GM21825 (cell line): ENCODE results near the gene PARD3B.

Experiments used
- ATAC-seq: cut with Tn5 transposase; IDR thresholded peaks from one replicate; pipeline ENCODE4 v1.9.1; 2021; ENCODE audit warnings: mild to moderate bottlenecking, moderate library complexity; ENCODE audit not compliant: unreplicated experiment

Gene PARD3B

DNA sequence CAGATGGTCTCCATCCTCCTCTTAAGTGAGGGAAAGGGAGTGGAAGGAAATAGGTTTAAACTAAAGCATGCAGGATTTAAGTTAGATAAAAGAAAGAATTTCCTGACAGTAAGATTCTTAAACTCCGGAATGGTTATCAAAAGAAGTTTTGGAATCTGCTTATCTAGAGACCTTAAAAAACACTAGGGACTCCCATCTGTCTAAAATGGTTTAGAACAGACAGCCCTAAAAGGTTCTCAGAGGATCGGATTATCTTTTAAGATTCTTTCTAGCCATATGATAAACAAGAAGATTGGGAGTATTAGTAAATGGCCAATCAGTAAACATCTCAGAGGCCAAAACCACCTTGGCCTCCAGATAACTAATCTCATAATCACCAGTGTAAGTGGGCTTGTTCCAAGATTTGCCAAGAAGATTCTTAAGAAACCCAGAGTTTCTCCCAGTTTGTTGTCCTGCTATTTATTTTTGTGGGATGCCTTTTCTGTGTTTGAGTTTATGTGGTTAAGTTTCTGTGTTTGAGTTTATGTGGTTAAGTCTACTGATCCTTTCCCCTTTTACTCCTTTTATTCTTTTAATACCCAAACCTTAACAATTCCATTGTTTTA lies 822.2 kb downstream of the PARD3B start:
- no peak for ATAC-seq

DNA sequence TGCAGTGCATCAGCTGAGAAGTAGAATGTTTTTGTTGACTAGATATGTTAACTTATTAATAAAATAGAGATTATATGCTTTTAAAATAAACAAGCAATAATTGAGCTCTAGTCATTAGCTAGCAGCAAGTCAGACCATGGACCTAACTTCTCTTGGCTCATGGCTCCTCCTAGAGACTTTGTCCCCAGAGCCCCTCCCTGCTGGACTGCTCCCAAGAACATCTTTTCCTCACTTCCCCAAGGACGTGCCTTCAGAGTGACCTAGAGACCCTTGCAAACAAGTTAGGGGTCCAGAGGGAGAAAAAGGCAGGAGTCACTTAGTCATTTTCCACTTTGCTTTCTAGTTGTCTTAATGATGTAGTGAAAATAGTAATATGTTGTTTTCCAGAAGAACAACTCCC lies 824.5 kb downstream of the PARD3B start:
- ATAC-seq = no peak

DNA sequence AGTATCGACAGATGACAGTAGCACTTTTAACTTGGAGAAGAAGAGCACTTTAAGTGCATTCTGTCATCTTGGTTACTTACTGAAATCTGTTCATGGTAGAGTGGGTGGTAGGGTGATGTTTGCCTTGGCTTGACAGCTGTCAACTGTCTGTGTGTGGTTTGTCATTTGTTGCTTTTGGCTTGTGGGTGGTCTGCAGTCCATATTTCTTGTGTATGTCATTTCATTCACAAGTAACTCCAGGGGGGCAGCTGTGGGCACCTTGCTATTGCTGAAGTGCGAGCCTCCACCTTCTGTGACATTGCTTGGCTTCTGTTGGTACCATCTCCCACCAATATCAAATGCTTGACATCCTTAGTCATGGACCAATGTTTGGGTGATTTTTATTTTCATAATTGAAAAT lies 825.5 kb downstream of the PARD3B start:
- no peak for ATAC-seq

DNA sequence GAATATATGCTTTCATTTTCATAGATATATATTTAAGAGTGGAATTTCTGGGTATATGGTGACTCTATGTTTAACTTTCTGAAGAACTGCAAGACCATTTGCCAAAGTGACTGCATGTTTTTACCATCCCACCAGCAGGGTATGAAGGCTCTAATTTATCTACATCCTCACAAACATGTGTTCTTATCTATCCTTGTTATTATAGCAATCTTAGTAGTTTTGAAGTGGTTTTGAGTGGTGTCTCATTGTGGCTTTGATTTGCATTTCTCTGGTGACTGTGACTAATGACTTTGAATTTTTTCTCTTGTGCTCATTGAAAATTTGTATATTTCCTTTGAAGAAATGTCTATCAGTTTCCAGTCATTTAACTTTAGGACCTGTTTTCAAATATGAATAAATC lies 826.9 kb downstream of the PARD3B start:
- no peak for ATAC-seq

DNA sequence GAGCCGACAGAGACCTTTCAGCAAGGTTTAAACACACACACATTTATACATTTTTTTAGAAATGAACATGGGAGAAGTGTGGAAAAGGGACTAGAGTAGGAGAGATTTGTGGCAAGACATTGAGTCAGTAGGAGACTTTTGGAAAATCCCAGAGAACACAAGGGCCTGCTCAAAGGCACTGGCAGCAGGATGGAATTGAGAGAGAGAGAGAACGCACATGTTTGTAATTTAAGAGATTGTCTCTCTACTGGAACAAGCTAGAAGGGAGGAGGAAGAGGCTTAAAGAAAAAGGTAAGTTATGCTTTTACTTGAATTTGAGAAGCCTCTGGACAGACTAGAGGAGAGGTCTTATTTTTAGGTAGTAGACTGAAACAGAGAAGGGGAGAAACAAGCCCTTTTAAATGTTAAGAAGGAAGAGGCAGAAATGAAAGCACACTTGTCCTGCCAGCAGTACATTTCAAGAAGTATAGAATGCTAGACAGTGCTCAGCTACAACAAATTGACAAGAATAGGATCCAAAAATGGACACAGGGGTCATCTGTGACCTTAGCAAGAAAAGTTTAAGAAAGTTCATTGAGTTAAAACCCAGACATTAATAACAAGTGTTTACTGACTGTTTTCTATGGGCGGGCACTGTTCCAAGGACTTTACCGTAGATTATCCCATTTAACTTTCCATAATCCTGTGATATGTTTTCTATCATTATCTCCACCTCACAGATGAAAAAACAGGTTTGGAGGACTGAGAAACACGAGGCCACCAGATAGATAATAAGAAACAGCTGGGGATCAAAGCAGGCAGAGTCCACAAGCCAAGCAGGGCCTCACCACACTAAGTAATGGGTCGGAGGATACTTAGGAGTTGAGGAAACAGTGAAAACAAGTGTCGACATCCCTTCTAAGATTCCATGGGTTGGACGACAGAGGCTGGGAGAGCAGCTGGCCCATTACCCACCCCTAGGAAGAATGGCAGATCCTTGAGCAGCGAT lies 830.5 kb downstream of the PARD3B start:
- ATAC-seq = no peak

DNA sequence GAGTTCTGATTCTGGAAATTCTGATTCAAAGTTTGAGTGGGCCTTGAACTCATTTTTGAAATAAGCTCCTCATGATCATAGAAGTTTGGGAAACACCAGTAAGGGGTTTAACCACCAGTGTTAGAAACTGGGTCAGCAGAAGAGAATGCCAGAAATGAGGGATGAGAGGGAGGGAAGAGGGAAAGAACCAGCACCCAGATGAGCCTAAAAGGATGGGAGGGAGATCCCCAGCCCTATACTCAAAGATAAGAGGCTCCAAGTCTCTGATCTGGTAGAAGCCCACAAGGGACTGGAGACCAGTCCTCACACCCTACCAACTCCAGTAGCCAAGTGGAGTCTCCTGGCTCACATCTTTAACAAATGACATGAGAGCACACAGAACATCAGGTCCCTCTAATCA lies 832.0 kb downstream of the PARD3B start:
- no peak for ATAC-seq

DNA sequence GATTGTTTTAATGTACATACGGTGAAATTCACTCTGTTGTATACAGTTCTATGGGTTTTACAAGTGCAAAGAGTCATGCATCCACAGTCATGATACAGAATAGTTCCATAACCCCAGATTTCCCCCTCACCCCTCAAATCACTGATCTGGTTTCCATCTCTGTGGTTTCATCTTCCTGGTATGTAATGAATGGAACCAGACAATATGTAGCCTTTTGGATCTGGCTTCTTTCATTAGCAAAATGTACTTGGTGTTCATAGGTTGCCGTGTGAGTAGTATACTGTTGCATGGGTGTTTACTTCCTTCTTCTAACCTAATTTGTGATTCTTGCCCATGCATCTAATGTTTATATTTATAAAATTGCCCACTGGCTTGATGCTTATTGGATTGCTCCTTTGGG lies 838.3 kb downstream of the PARD3B start:
- ATAC-seq = no peak

DNA sequence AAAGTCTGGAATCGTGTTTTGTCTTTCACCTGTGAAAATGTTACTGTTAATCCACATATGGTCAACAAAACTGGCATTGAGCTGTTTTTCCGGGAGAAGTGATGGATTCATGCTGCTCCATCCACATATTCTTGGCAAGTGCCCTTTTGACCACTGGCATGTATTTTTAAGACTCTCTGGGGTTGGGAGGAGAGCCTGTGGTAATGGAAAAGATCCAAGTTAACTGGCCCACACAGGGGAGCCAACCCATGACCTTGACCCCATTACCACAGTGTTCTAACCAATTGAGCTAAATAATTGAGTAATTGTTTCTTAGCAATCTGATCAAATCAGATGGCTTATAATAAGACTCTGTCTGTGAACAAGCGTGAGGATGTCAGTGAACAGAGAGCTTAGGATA lies 840.8 kb downstream of the PARD3B start:
- no peak for ATAC-seq

DNA sequence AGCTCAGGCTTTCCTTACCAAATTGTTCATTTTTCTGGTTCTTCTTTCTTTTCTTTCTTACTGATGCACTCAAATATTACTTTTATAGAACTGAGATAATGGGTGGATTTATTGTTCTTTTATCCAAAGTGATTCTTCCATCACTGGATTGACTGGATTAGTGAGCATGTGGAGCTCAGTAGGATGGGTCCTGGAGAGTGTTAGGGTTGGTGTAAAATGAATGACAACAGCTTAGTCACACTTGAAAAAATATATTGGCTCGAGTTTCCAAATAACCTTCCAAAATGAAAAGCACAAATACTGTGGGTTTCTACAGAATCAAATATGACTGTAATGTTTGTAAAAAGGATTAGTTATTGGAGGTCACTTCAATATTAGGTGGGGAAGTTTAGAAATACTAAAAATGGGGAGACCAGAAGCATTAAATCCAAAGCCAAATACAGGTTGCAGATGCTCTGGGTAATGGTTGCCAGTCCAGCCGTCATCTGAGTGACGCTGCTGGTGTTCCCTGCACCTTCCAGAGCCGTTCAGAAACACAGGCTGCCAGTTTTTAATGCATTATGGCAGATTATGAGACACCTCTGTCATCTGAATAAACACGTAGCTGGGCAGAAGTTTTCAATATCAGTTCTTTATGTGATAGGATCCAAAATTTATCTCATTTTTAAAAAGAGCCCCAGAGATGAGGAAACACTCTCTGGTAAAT lies 842.2 kb downstream of the PARD3B start:
- no peak for ATAC-seq

DNA sequence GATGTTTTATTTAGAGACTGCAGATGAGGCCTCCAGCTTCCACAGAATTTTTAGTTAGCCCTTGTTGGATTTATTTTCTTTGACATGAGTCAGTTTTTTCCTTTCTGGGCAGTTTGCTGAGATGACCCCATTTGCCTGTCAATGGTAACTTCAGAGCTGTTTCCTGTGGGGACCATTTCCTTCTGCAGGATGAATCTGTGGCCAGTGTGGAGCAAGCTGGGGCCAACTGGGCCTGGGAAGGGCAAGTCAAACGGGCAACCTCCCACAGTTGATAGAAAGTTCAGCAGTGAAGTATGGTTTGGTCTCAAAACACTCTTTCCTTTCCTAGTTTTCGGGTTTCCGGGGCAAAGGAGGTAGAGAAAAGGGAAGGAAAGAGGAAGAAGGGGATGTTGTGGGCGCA lies 845.6 kb downstream of the PARD3B start:
- no peak for ATAC-seq

DNA sequence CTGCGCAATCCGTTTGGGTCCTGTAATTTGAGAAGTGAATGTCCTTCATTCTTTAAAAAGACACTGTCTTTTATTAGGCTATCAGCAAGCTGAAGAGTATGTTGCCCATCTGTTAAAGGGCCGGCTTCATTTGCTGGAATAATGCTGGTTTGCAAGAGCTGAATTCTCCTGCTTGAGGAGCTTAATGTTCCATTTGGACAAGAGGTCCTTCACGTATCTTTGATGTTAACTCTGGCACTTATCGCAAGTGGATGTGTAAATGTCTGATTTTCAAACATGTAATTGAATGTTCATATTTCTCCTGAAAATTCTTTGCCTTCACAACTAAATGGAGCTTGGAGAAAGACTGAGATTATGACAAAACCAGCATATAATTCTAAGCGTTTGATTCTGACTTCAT lies 856.2 kb downstream of the PARD3B start:
- ATAC-seq = no peak

DNA sequence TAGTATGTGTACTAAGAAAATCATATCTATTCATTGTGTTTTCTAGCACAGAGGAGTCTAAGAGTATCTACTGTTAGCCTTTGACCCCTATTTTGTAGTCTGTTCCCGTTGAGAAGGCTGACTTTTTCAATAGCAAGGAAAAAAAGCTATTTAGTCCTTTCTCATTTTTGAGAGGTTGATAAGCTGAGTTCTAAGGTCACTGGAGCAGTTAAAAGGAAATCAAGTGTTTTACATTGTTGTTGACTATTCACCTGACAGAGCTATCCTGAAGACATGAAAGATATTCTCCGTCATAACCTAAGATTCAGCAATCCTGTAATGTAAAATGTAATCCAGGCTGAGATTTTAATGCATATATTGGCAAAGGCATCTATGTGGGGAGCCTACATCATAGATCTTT lies 856.7 kb downstream of the PARD3B start:
- ATAC-seq = no peak

DNA sequence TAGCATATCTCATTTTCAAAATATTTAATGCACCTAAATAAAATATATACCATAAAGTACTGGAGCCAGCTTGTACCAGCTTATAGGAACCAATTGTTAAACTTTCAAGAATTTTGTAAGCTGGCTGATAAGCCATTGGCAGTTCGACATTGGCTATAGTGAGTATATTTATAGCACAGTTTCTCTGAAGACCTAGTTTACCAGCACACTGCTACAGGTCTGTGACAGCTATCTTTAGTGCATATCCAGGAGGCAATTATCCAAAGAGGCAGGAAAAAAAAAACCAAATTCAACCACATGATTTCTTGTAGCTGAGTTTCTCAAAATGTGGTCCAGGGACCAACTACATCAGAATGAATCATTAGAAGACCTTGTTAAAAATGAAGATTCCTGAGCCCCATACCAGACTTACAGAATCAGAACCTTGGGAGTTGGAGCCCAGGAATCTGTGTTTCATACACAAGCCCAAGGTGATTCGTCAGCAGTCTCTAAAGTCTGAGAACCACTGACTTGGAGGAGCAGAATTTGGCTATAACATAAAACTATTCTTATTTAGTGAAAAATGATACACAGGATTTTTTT lies 858.1 kb downstream of the PARD3B start:
- no peak for ATAC-seq

DNA sequence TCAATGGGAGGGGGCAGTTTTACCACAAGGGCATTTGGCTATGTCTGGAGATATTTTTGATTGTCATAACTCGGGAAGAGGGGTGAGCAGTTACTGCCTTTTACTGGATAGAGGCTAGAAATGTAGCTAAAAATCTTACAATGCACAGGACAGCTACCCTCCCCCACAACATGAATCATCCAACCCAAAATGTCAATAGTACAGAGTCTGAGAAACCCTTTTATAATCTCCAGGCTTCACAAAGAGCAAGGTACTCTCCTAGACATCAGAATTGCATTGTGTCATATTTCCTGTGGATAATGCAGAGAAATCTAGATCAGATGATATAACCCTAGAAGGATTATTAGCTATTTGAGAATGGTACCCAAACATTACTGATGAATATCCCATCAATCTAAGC lies 859.9 kb downstream of the PARD3B start:
- ATAC-seq = no peak

DNA sequence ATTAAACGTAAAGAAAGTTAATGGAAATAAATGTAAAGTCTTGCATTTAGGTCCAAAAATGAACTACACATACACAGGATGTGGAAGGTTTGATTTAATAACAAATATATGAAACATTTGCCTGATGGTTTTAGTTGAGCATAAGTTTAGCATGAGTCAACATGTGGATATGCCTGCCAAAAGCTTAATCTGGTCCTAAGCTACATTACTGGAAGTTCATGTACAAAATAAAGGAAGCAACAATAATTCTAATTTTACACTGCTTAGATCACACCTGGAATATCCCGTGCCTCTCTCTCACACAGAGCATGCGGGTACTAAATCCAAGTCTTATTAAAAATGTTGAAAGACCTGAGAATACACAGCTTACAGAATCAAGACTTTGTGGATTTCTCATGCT lies 860.5 kb downstream of the PARD3B start:
- no peak for ATAC-seq

DNA sequence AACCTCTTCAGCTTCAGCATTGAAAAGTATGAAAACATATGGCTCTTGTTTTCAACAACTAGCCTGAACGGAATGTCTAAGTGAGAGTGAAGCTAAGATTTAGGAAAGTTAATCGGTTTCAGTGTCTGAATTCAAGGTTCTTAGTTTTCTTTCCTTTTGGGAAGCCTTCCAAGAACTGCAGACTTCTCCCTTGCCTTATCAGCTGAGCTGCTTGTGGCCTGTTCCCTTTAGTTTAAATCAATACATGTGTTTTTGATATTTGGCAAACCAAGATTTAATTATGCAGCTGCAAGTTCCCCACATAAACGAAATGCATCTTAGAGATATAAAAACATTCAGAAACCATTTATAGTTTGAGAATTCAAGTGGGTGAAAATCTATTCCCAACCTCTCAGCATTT lies 862.7 kb downstream of the PARD3B start:
- ATAC-seq = no peak

DNA sequence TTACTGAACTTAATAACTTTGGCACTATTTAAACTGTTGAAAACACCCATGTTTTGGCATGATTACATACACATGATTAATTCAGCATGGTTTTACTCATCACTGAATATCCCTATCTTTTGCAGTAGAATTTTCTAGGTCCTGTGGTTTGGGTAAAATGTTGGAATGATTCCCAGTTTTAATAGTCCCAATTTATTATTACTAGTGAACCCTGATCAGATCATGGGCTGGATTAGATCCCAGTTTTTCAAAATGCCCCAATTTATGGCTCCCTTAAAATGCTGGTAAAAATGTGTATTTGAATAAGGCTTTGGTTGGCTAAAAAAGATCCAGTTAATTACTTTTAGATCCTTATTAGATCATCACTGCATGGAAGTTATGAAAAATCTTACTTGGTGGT lies 863.4 kb downstream of the PARD3B start:
- no peak for ATAC-seq

DNA sequence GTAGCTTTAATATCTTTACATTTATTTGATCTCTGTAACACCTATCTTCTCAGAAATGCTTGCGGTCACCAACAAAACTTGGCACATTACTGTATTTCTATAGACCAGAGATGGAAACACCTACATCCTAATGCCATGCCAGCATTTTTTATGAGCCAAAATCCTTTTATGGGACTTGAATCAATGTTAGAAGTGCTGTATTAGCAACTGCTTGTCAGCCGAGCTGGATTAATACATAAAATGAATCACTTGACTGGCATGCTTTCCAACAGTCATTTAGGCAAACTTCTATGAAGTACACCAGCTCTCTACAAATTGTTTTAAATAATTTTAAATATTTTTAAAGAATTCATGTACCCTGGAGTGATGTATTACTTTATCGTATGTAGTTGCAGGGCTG lies 864.1 kb downstream of the PARD3B start:
- no peak for ATAC-seq

DNA sequence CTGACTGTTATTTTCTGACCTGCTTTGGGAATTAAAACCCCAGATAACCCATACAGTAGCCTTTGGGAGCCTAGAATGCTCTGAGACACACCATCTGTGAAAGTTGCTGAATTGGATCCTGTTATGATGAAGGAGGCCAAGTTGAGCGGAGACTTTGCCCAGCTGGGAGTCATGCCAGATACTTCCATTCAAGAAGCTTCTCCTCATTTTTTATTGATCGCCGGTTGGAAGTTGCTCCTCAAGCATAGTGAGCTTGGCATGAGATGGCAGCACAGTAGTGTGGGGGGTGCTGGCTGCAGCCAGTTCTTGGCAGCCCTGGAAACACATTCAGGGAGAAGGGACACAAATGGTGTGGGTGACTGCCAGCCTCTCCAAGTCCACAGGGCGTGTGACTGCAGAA lies 866.3 kb downstream of the PARD3B start:
- no peak for ATAC-seq

DNA sequence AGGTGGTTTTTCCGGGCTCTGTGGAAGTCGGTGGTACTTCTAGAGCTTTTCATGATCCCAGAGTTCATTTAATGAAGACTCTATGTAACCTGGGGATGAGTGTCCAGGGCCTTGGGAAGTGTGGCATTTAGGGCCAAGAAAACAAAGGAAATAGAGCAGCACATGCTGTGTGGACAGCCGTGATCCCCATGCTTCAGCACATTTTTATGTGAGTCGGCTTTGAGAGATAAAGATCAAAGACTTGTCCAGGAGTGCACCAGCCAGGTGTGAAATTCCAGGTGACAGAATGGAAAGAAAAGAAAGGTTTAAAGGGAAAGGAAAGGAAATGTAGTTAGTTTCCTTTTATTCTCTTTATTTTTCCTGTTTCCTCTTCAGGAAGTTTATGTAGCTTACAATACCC lies 879.1 kb downstream of the PARD3B start:
- no peak for ATAC-seq

DNA sequence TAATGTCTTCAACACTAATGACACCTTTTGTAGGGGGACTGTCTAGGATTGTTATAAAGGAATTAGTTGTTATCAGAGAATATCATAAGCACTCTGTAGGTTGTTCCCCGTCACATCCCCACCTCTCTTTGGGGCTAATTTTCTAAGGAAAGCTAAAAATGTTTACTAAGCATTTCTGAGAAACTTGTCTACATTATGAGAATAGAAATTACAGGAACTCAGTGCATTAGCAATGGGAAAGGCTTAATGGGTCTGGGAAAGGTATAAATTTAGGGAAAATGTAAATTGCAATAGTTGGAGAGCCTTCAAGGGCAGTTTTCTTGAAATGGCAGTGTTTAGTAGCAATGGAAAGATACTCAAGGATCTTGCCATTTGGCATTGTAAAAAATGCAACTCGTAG lies 879.8 kb downstream of the PARD3B start:
- ATAC-seq = no peak

DNA sequence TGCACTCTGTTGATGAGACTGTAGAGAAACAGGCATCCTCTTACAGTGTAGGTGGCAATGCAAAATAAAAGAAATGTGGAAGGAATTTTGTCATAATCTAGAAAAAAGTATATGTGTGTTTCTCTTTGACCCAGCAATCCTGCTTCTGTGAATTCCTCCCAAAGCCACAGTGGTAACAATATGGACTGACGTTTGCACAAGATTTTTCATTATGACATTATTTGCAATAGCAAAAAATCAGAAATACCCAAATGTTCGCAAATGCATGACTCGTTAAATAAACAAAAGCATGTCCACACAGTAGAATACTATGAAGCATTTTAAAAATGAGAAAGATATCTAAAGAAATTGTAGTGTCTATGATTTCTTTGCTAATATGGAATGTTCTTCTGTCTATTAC lies 881.8 kb downstream of the PARD3B start:
- ATAC-seq = no peak
